ENCODE data around the gene P3H1.
"Not testable (repeated sequence)": the region's sequence is repeated elsewhere in the genome, so short reads cannot be mapped to it uniquely, and the experiment has no call there.

The P3H1 gene

GRCh38 chr1:42730988-42731387, 35.8 kb downstream of the P3H1 start:
- no peak for DNase-seq (ENCODE audit: low read depth, low spot score)

GRCh38 chr1:42730002-42730401, 36.8 kb downstream of the P3H1 start:
- no peak for DNase-seq (ENCODE audit: low read depth, low spot score)

GRCh38 chr1:42725820-42726219, 41.0 kb downstream of the P3H1 start:
- not testable (repeated sequence) for DNase-seq (ENCODE audit: low read depth, low spot score)

GRCh38 chr1:42723511-42723910, 43.3 kb downstream of the P3H1 start:
- no peak for DNase-seq (ENCODE audit: low read depth, low spot score)

GRCh38 chr1:42722403-42722802, 44.4 kb downstream of the P3H1 start:
- not testable (repeated sequence) for DNase-seq (ENCODE audit: low read depth, low spot score)

- DNase-seq (ENCODE audit: low read depth, low spot score) = no peak
Measured at GRCh38 chr1:42721926-42722325, 44.9 kb downstream of the P3H1 start.

- DNase-seq (ENCODE audit: low read depth, low spot score) = no peak
Measured at GRCh38 chr1:42720868-42721267, 46.0 kb downstream of the P3H1 start.

GRCh38 chr1:42714441-42714840, 52.4 kb downstream of the P3H1 start:
- DNase-seq (ENCODE audit: low read depth, low spot score) = not testable (repeated sequence)

GRCh38 chr1:42713293-42713692, 53.5 kb downstream of the P3H1 start:
- DNase-seq (ENCODE audit: low read depth, low spot score) = no peak

- DNase-seq (ENCODE audit: low read depth, low spot score) = not testable (repeated sequence)
Measured at GRCh38 chr1:42712808-42713207, 54.0 kb downstream of the P3H1 start.

GRCh38 chr1:42703888-42704464, 62.9 kb downstream of the P3H1 start:
- no peak for DNase-seq (ENCODE audit: low read depth, low spot score)

- no peak for DNase-seq (ENCODE audit: low read depth, low spot score)
Measured at GRCh38 chr1:42700006-42700405, 66.8 kb downstream of the P3H1 start.

- no peak for DNase-seq (ENCODE audit: low read depth, low spot score)
Measured at GRCh38 chr1:42698081-42698813, 68.6 kb downstream of the P3H1 start.
